Calu3 (cell line): Measurements from ENCODE around the gene KCNJ15. TPM values are rescaled to one million over a fixed set of nuclear protein-coding genes. Genes with fewer than 3 reads are reported as not detected.
A peak's percentile ranks its signal among the peaks of the same experiment; 100 is the strongest.

Experiments used
- BruUV-seq: library from RNA; stranded (reverse); fragments of 400-500 nt; replicated peaks from 2 replicates; lab custom pipeline; 2021; lab: Mats Ljungman, UMichigan
- CTCF ChIA-PET: fragments of 300-600 bp; sonication (Branson Sonifier 250); formaldehyde crosslinking; loops from one replicate; lab custom pipeline; 2022; ENCODE audit warnings: antibody characterized with exemption; lab: Charles Lee
- DNase-seq: peaks from one replicate; pipeline ENCODE4 v3.0.0; 2022
- H3K27ac Mint-ChIP-seq: one replicate; pipeline ENCODE4 v1.8.0; 2022; ENCODE audit warnings: mixed read lengths; ENCODE audit not compliant: unreplicated experiment
- H3K27me3 Mint-ChIP-seq: one replicate; pipeline ENCODE4 v1.8.0; 2022; ENCODE audit warnings: mixed read lengths; ENCODE audit not compliant: unreplicated experiment
- H3K36me3 Mint-ChIP-seq: one replicate; pipeline ENCODE4 v1.8.0; 2022; ENCODE audit warnings: mild to moderate bottlenecking, moderate library complexity, mixed read lengths; ENCODE audit not compliant: insufficient read depth, unreplicated experiment
- H3K4me1 Mint-ChIP-seq: one replicate; pipeline ENCODE4 v1.8.0; 2022; ENCODE audit warnings: mild to moderate bottlenecking, low read depth, mixed read lengths; ENCODE audit not compliant: unreplicated experiment
- H3K4me3 Mint-ChIP-seq: one replicate; pipeline ENCODE4 v1.8.0; 2022; ENCODE audit warnings: mild to moderate bottlenecking, low read depth, moderate library complexity, mixed read lengths; ENCODE audit not compliant: unreplicated experiment
- H3K9me3 Mint-ChIP-seq: one replicate; pipeline ENCODE4 v1.8.0; 2022; ENCODE audit warnings: low read depth, mixed read lengths; ENCODE audit not compliant: unreplicated experiment
- intact Hi-C: fragments of 100-400 bp; cut with micrococcal nuclease; formaldehyde crosslinking; loops from one replicate; pipeline ENCODE4 v1.10.0; 2022; ENCODE audit not compliant: unreplicated experiment
- total RNA-seq: library from RNA; stranded (reverse); gene quantifications from 2 replicates; pipeline ENCODE4 v1.2.3, GENCODE V29; 2022
- TF ChIP-seq, protein P1 (sequence below): fragments of 200-600 bp; IDR thresholded peaks from one replicate; pipeline ENCODE4 v1.8.0; 2022; ENCODE audit warnings: antibody characterized with exemption; ENCODE audit not compliant: unreplicated experiment

KCNJ15 gene
- total RNA-seq, 1 experiment from 2014 or later: 48.0 TPM

DNA sequence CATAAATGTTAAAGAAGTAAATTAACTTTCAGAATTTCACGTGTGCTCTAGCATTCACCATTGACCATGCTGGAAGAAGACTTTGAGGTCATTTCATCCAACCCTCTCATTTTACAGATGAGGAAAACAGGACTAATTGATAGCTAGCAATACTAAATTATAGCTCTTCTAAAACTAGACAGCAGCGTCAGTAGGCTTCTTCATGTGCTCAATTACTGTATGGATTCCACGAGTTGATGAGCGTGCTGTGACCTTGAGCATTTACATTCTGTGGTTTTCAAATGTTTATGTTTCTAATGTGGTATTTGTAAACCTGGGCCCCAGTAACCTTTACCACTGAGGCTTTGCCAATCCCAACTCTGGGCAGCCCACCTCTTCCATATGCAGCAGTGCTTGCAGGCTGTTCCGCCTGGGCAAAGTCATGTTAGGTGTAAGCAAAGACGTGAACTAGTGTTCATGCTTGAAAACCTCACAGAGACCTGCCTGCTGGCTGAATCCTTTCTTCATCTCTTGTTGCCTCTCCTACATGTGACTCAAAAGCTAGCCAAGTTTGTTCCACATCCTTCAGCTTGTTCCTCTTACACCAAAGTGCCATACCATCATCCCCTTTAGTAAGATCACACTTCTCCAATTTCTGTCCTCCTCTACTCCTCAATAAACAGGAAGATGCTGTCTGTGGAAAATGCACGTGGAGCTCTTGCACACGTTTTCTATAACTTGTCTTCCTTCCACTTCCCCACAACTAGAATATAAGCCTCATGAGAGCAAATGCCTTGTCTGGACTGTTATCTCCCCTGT, 17.2 kb downstream of the KCNJ15 start:
- Mint-ChIP-seq H3K9me3 (peaks cover 3% of the 10 kb centered on the region), H3K4me3 (no peak overlapping the region), H3K27me3 (no peaks in the 10 kb centered on the region), H3K36me3 (no peaks in the 10 kb centered on the region), H3K4me1 (peaks cover 23% of the 10 kb centered on the region), H3K27ac (no peak overlapping the region)
- DNase-seq: no peak
- TF ChIP-seq, protein P1, sequence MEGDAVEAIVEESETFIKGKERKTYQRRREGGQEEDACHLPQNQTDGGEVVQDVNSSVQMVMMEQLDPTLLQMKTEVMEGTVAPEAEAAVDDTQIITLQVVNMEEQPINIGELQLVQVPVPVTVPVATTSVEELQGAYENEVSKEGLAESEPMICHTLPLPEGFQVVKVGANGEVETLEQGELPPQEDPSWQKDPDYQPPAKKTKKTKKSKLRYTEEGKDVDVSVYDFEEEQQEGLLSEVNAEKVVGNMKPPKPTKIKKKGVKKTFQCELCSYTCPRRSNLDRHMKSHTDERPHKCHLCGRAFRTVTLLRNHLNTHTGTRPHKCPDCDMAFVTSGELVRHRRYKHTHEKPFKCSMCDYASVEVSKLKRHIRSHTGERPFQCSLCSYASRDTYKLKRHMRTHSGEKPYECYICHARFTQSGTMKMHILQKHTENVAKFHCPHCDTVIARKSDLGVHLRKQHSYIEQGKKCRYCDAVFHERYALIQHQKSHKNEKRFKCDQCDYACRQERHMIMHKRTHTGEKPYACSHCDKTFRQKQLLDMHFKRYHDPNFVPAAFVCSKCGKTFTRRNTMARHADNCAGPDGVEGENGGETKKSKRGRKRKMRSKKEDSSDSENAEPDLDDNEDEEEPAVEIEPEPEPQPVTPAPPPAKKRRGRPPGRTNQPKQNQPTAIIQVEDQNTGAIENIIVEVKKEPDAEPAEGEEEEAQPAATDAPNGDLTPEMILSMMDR: no peak
- intact Hi-C loops: no loop called here
- BruUV-seq: no TSS peak
- CTCF ChIA-PET: no interaction called here

DNA sequence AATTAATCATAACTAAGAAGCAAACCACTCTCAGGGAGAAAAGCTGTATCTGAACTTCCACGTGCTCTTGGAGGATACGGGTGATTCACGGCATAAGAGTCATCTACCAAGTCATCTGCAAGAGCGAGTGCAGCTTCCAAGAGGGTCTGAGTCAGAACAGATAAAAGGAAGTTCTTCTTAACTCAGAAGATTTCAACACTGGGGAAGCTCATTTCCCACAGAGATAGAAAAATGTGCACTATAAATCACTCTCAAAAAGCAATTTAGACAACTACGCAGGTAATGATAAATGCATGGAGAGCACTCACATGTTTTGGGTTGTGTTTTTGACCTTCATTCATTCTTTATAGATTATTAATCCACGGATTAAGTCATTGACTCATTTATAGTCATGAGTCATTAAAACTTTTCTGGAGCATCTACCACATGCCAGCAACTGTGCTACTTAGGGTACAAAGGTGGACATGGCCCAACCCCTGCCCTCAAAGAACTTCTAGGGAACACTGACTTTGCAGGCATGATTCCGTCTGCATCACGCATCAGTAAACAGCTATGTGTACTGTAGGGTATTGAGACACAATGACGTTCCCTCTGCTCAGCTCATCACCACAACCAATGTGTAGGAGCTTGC, 20.8 kb downstream of the KCNJ15 start:
- peaks cover 26% of the 10 kb centered on the region for H3K4me1 Mint-ChIP-seq
- CTCF ChIA-PET: interaction anchor here (0.6 to 0.9 kb wide), 2 partner anchors 58 to 84 kb away, joined by 5 to 9 read pairs; no protein-coding TSS in a partner anchor

DNA sequence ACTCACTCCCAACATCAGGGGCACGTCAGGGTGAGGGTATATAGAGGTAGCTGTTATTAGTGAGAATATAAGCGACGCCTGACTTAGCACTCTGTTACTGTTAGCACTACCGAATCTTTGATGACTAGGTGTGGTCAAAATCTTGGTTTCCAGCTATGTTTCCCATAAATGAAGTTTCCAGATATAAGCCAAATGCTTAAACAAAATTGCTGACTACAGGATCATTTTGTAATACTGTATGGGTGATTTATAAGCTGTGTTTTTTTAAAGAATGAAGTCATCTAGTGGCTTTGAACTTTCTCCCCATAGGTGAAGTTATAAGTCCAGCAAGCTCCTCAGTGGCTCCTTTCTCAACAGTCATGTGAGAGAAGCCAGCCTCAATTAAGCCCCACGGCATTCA, 23.7 kb downstream of the KCNJ15 start:
- intact Hi-C loops: no loop called here
- Mint-ChIP-seq H3K36me3 (peaks cover 8% of the 10 kb centered on the region), H3K9me3 (peaks cover 3% of the 10 kb centered on the region), H3K4me1 (peaks cover 24% of the 10 kb centered on the region), H3K4me3 (no peak overlapping the region), H3K27me3 (no peaks in the 10 kb centered on the region), H3K27ac (no peak overlapping the region)
- BruUV-seq: no TSS peak
- TF ChIP-seq, protein P1: no peak
- DNase-seq: no peak
- CTCF ChIA-PET: no interaction called here

More for the DNA sequence above, 20.8 kb downstream of the KCNJ15 start:
- Mint-ChIP-seq H3K27ac (peak overlapping the region; percentile 39), H3K9me3 (peaks cover 3% of the 10 kb centered on the region), H3K36me3 (no peaks in the 10 kb centered on the region), H3K27me3 (no peaks in the 10 kb centered on the region), H3K4me3 (no peak overlapping the region)
- intact Hi-C loops: no loop called here
- no TSS peak for BruUV-seq
- no peak for DNase-seq
- TF ChIP-seq, protein P1: no peak

DNA sequence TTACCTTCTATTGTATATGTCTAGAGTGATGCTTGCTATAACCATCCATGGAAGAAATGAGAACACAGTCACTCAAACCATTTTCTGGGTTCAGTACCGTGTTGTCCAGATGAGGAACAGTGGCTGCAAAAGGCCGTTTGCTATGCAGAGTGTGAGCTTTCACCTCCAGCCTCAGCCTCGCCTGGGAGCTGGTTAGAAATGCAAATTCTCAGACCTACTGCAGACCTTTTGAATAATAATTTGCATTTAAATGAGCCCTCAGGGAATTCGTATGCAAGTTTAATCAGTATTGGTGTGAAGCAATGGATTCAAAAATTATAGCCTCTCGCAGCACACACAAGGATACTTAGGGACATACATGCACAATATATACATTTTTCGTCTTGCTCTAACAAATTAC, 24.1 kb downstream of the KCNJ15 start:
- TF ChIP-seq, protein P1: no peak
- CTCF ChIA-PET: no interaction called here
- no peak for DNase-seq
- Mint-ChIP-seq H3K27me3 (no peaks in the 10 kb centered on the region), H3K9me3 (peaks cover 3% of the 10 kb centered on the region), H3K36me3 (peaks cover 8% of the 10 kb centered on the region), H3K4me3 (no peak overlapping the region), H3K27ac (no peak overlapping the region), H3K4me1 (peaks cover 26% of the 10 kb centered on the region)
- no TSS peak for BruUV-seq
- intact Hi-C loops: no loop called here
